ENCODE results near the gene CSRNP3.

DNA sequence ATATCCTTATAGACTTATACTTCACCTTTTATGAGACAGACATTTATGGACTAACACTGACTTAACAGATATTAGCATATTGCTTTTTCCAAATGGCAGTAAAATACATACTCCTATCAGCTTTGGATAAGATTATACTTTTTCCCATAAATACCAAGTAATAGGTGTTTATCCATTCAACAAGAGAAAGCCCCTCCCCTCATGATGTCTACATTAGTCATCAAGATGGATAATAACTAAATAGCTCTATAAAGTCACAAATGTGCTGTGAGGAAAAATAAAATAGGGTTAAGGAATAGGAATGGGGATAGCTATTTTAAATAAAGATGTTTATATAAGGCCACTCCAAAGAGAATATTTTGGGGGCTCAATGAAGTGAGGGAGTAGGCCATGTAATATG is 39.4 kb downstream of the CSRNP3 start:
- TF ChIP-seq POLR2A (IDR thresholded peaks at IDR 0.05; ENCODE audit: low read depth, low read length) = no peak
- TF ChIP-seq TAF1 (IDR thresholded peaks at IDR 0.05; ENCODE audit: low read depth, low read length) = no peak

Data from GM12891 (cell line).